ENCODE results near the gene BRIP1.

Gene BRIP1

GRCh38 chr17:61656721-61657217, 206.6 kb downstream of the BRIP1 start:
- DNase-seq, result no peak

DNA sequence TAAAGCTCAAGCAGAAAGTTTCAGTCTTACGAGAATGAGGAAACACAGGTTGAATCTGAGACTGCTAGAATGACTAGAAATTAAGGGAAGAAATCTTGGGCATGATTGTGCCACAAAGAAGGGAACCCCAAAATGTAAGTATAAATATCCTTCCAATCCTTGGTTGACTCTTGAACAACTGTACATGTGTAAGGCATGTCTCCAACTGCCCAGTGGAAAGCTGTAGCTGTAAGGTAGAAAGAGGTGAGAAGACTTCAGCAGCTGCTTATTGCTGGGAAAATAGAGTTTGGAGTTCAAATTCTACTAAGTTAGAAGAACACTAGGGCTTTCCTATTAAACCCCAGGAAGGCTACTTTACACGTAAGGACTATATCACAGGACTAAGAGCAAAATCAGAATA, 212.6 kb downstream of the BRIP1 start:
- no peak for DNase-seq

GRCh38 chr17:61648587-61648986, 214.7 kb downstream of the BRIP1 start:
- DNase-seq, result no peak

DNA sequence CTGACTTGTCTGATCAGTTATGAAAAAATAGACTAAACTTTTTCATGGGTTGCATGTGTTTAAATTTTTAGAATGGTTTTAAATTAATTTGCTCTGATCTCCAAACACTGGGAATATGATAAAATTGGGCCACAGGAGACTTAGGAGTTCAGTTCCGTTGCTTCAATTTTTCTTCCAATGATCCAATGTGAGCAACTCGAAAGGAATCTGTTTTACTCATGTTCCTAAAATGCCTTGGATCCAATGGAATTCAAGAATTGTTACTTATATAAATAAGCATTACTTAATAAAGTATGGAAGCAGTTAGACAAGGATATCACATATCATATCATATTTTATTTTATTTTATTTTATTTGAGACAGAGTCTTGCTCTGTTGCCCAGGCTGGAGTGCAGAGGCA, 216.3 kb downstream of the BRIP1 start:
- no peak for DNase-seq

- DNase-seq, result no peak
Measured at GRCh38 chr17:61646482-61646881, 216.8 kb downstream of the BRIP1 start.

DNA sequence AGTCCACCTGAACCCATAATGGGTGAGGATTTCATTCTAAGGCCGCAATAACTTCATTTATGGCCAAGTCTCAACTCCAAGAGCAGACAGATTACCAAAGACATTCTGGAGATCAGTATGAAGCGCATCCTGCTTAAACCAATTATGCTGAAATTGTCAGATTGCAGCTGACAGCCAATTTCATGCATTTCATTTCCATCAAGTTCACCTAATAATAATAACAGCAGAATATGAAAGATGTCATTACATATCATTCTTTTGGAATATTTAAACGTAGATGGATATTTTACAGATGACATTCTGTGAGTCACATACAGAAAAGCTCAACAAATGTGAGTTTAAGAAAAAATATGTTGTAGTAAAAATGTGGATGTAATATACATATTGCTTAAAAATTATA, 217.4 kb downstream of the BRIP1 start:
- DNase-seq, result no peak

GRCh38 chr17:61644800-61645774, 218.2 kb downstream of the BRIP1 start:
- DNase-seq, result no peak

GRCh38 chr17:61642768-61643167, 220.6 kb downstream of the BRIP1 start:
- no peak for DNase-seq

GRCh38 chr17:61641715-61642114, 221.6 kb downstream of the BRIP1 start:
- no peak for DNase-seq

DNA sequence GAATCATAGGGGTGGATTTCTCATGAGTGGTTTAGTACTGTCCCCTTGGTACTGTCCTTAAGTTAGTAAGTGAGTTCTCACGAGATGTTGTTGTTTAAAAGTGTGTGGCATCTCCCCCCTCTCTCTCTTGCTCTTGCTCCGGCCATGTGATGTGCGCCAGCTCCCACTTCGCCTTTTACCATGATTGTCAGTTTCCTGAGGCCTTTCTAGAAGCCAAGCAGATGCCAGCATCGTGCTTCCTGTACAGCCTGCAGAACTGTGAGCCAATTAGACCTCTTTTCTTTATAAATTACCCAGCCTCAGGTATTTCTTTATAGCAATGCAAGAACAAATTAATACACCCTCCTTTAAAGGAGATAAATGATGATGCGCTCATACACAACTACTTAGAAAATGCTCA, 222.2 kb downstream of the BRIP1 start:
- no peak for DNase-seq

GRCh38 chr17:61639818-61640217, 223.5 kb downstream of the BRIP1 start:
- DNase-seq, result no peak

GRCh38 chr17:61638087-61638486, 225.2 kb downstream of the BRIP1 start:
- DNase-seq, result no peak

GRCh38 chr17:61635913-61636432, 227.4 kb downstream of the BRIP1 start:
- peak; percentile 24 for DNase-seq

GRCh38 chr17:61634942-61635538, 228.3 kb downstream of the BRIP1 start:
- DNase-seq, result no peak

- no peak for DNase-seq
Measured at GRCh38 chr17:61634011-61634539, 229.3 kb downstream of the BRIP1 start.

DNA sequence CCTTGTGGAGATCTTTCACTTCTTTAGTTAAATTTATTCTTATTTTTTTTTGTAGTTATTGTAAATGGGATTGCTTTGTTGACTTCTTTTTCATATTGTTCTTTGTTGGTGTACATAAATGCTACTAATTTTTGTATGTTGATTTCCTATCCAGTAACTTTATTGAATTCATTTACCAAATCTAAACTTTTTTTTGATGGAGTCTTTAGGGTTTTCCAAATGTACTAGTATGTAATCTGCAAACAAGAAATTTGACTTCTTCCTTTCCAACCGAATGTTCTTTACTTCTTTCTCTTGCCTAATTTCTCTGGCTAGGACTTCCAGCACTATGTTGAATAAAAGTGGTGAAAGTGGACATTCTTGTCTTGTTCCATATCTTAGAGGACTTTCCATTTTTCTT, 230.5 kb downstream of the BRIP1 start:
- no peak for DNase-seq

GRCh38 chr17:61631800-61632199, 231.5 kb downstream of the BRIP1 start:
- DNase-seq, result no peak
